GM23248 (cell line): ENCODE data around the gene TWNK.

Experiments used
- EZH2 ChIP-seq: fragments of 200-600 bp; sonication (generic); IDR thresholded peaks from 2 replicates; pipeline ENCODE4 v1.6.1; 2018; ENCODE audit warnings: antibody characterized with exemption, mild to moderate bottlenecking; ENCODE audit not compliant: insufficient read depth, poor library complexity, severe bottlenecking
- EZH2phosphoT487 ChIP-seq: fragments of 200-600 bp; sonication (generic); IDR thresholded peaks from 2 replicates; pipeline ENCODE4 v1.6.1; 2018; ENCODE audit warnings: antibody characterized with exemption, moderate library complexity, mild to moderate bottlenecking, low read depth; ENCODE audit not compliant: insufficient read depth

GRCh38 chr10:101018118-101018599, 30.8 kb downstream of the TWNK start:
- TF ChIP-seq EZH2 (no peak), EZH2phosphoT487 (no peak)
